HG03439 (cell line): Measurements from ENCODE around the gene UIMC1.

Experiments used
- ATAC-seq: cut with Tn5 transposase; IDR thresholded peaks from one replicate; pipeline ENCODE4 v1.9.1; 2021; ENCODE audit warnings: mild to moderate bottlenecking, moderate library complexity; ENCODE audit not compliant: unreplicated experiment

Gene UIMC1

GRCh38 chr5:176906126-176906525 is 100.5 kb downstream of the UIMC1 start:
- ATAC-seq: no peak

GRCh38 chr5:176904276-176904675 is 102.3 kb downstream of the UIMC1 start:
- ATAC-seq: no peak

DNA sequence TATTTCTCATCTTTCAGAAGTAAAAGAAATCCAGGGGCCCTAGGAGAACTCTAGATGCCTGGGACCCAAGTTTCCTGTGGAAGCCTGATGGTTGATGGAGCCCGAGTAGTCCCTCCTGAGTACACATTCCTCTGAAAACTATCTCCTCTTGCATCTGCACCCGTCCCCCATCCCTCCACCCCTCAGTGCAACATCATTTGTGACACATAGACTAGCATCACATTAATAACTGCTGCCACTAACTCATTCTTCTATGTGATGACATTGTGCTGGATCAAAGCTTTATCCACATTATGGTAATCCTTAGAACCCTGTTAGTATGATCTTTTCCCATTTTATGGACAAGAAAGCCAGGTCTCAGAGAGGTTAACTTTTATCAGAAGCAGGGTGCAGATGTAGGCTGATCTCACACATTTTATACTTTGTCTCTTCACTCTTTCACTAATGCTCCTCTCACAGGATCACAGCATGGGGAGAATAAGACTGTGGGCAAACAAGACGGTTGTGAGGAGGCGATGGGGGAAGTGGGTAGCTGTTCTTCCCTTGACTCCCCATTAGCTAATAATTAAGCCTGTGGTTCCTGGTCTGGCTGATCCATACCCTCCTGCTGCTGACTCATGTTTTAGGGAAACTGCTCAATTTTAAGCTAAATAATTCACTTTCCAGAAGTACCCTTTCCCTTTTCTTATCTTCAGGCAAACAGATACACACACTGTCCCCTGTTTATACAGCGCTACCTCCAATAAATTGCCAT is 103.5 kb downstream of the UIMC1 start:
- ATAC-seq: no peak

GRCh38 chr5:176902102-176902814 is 104.3 kb downstream of the UIMC1 start:
- ATAC-seq: no peak

- ATAC-seq: no peak
Measured at GRCh38 chr5:176901260-176902101, 105.1 kb downstream of the UIMC1 start.

- no peak for ATAC-seq
Measured at GRCh38 chr5:176900780-176901204, 105.8 kb downstream of the UIMC1 start.

GRCh38 chr5:176899946-176900779 is 106.4 kb downstream of the UIMC1 start:
- no peak for ATAC-seq

- ATAC-seq: no peak
Measured at GRCh38 chr5:176899296-176899891, 107.2 kb downstream of the UIMC1 start, which contains the start of gene HK3. HK3 (minus strand) TSS chr5:176899346; CDS start chr5:176896159, 3,187 bp downstream.

GRCh38 chr5:176897263-176897662 is 109.3 kb downstream of the UIMC1 start:
- no peak for ATAC-seq

- ATAC-seq: no peak
Measured at GRCh38 chr5:176895831-176896230, 110.7 kb downstream of the UIMC1 start.

GRCh38 chr5:176894298-176894697 is 112.3 kb downstream of the UIMC1 start:
- no peak for ATAC-seq

DNA sequence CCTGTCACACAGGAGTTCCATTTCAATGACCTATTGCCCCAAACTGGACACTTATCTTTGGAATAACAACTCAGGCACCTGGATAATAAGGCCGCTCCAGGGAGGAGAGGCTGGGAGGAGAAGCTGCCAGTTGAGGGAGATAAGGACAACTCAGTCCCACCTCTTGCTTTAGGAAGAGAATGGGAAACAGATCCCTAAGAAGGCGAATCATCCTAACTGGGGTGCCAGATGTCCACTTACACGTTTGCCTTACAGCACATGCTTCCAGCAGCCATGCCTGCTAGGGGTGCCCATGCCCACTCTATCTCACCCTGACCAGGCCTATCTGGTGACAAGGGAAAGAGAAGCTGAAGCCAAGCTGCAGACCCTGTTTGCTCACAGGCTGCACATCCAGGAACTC is 113.9 kb downstream of the UIMC1 start:
- ATAC-seq: no peak

DNA sequence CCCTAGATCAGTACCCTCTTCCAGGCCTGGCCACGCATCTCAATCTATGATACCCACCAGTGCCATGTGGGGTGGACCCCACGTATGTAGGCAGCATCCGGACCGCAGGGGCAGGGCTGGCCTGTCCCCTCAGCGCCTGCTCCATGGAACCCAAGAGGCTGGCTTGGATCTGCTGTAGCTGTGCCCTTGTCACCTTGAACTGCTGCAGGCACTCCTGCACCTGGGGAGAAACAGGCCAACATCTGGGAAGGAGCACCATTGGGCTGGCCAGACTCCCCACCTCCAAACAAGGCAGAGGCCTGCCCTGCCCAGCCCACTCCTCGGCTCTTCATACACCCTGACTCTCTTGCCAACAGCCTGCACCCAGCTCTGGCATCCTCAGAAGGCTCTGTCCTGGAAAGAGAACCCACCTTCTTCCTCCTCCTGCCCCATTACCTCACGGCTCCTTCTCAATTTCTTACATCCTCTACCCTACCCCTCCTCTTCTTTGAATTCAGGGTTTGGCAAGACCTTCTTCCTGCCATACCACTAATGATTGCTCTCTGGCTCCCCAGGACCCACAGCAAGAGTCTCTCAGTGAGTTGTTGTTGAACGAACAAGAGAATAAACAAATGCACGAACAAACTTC is 115.1 kb downstream of the UIMC1 start:
- no peak for ATAC-seq

GRCh38 chr5:176890455-176891330 is 115.9 kb downstream of the UIMC1 start:
- no peak for ATAC-seq

DNA sequence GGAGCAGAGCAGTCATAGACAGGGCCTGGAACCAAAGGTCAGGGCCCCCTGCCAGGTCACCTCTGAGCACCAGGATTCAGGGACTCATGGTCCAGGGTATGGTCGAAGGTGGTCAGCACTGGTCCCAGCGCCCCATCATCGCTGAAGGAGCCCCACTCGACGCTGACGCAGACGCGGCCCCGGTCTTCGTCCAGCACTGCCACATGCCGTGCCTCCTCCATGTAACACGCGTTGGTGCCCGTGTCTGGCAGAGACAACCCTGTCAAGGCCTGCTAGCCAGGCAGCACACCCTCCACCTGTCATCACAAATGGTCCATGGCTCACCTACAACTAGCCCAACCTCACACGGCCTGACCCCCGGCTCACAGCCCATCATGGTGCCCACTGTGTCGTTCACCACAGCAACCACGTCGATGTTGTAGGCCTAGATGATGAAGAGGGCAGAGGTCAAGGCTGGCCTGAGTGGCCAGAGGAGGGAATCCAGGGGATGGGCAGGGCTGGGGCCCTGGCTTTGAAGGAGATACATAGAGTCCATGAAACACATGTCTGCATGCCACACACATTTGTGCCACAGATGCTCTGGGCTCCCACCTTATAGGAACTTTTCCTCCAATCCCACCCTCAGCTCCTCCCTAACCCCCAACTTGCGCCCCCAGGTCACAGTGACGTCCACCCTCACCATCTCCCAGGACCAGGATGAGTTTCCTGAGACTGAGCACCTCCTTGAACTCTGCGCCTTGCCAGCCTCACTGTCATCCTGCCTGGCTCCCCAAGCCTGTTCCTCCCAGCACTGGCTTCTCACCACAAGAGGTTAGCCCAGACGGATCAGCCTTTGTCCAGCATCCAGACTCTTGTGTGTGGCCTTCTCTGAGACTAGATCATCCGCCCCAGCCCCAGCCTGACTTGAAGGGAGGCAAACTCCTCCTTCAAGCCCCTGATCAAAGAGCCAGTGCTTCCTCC is 117.0 kb downstream of the UIMC1 start:
- ATAC-seq: no peak

DNA sequence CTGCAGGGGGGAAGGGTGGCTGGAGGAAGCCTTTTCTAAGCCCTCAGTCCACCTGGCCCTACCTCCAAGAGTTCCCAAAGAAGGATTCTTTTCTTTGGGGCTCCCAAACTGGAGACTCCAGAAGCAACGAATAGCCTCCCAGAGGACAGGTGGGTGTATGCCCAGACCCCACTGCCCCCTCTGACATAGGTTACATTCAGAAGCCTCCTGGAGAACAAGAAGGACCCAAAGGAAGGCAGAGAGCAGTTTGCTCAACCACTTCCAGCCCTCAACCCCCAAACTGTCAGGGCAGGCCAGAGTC is 117.8 kb downstream of the UIMC1 start:
- no peak for ATAC-seq

DNA sequence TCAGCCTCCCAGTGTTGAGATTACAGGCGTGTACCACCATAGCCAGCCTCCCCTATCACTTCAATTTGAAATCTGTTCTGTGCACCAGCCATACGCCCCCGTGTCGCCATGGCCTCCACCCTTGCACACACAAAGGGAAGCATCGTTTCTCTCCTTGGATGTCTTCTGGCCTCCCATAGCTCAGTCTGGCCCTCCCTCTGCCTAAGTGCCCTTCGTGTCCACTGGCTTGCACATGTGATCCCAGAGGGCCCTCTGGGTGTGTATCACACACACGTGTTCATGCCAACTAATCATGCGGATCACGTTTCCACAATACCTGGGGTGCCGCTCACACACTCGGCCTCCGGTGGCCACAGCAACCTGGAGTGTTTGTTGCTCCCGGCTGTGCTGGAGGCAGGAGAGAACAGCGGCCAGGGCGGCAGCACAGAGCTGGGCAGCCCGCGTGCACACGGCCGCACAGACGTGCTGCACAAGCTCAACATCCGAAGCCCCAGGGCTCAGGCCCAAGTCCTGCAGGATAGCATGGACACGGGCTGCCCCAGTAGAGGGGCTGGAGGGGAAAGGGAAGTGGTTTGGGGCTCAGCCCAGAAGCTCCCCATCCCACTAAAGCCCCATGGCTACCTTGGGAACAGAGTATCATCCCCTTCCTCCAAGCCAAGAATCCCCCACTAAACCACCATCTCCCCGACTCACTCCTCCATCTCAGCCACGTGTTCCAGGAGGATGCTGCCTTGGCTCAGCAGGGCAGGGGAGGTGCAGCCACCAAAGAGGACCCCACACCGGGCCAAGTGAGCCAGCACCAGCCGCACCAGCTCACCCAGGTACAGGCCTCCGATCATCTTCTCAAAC is 118.3 kb downstream of the UIMC1 start:
- ATAC-seq: no peak
